ENCODE results near the gene MEF2A. TPM values are rescaled to one million over a fixed set of nuclear protein-coding genes. Genes with fewer than 3 reads are reported as not detected.
"Not testable (repeated sequence)": the region's sequence is repeated elsewhere in the genome, so short reads cannot be mapped to it uniquely, and the experiment has no call there.

The MEF2A gene
- total RNA-seq, result 10 to 100 TPM; 19.8 to 24.0 (median 22.4) TPM

DNA sequence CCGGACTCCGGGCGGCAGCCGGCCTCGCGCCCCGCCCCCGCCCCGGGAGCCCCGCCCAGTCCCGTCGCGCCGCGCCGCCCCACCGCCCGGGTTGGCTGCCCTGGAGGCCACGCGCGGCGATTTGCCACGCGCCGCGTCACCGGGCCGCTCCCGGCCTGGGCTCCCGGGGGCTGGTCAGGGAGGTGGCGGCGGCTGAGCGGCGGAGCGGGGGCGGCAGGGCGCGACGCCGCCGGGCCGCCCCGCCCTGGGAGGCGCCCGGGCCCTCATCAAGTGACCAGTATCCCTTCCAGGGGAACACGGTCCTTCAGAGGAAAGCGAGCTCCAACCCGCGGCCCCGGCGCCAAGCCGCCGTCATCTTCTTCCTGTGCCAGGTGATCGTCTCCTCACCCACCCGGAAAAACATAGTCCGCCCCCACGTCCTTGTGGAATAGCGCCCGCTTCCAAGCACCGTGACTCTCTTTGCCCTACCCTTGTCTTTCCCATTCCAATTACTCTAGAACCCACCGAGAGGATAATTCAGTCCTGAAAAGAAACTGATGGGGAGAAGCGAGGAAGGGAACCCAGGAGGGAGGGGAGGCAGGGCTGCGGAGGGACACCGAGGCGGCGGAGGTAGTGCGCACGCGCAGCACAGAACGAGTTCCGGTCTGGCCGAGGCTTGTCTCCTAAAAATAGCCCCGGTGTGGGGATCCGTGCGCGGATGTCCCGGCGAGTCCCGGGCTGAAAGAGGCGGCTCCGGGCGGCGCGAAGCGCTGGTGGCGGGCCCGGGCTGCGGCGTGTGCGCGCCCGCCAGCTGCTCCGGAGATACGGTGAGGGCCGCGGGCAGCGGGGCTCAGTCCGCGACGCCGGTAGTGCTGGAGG lies at the start of gene MEF2A:
TSS of gene MEF2A (plus strand) at position 686 of the 858 bp plus-strand sequence. CDS start 67,136 bp downstream, outside the sequence.
- H3K4me1 Mint-ChIP-seq (ENCODE audit: low read depth), result peaks cover 38% of the 10 kb centered on the region
- DNase-seq (peak; percentile 89), ATAC-seq (peak; percentile 83 to 84)
- H3K36me3 Mint-ChIP-seq (ENCODE audit: insufficient read depth), result no peaks in the 10 kb centered on the region
- H3K27me3 Mint-ChIP-seq (ENCODE audit: low read depth), result no peaks in the 10 kb centered on the region
- H3K4me3 Mint-ChIP-seq, result peak within 1 kb of the TSS; percentile 97
- no peaks in the 10 kb centered on the region for H3K9me3 Mint-ChIP-seq

DNA sequence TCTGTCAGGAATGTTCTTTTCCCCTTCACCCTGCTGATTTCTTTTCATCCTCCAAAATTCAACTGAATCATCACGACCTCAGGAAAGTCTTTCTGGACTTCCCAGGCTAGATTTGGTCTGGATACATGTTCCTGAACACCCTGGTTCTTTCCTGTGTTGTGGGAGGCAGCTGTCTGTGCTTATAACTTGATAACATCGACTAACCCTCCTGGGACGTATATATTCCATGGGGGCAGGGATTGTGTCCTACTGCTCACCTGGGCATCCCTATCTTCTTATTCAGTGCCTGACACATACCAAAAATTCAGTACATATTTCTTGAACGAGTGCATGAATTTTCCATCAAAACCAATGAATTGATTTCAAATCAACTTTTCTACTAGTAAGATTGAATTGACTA lies 47.6 kb upstream of the MEF2A start:
- no peaks in the 10 kb centered on the region for H3K36me3 Mint-ChIP-seq (ENCODE audit: insufficient read depth)
- ATAC-seq (no peak), DNase-seq (no peak)
- H3K27me3 Mint-ChIP-seq (ENCODE audit: low read depth), result no peaks in the 10 kb centered on the region
- H3K4me1 Mint-ChIP-seq (ENCODE audit: low read depth), result peaks cover 5% of the 10 kb centered on the region
- H3K4me3 Mint-ChIP-seq, result no peak overlapping the region
- H3K9me3 Mint-ChIP-seq, result no peaks in the 10 kb centered on the region

DNA sequence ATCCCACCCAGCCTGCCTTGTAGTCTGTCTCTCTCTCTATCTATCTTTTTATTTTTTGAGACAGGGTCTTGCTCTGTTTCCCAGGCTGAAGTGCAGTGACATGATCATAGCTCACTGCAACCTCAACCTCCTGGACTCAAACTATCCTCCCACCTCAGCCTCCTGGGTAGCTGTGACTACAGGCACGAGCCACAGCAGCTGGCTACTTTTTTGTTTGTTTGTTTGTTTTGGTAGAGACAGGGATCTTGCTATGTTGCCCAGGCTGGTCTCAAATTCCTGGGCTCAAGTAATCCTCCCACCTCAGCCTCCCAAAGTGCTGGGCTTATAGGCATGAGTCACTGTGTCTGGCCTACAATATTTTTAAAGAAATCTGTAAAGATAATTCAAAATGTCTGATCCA lies 46.4 kb upstream of the MEF2A start:
- ATAC-seq; H3K4me1 Mint-ChIP-seq (ENCODE audit: low read depth); H3K36me3 Mint-ChIP-seq (ENCODE audit: insufficient read depth); DNase-seq; H3K27me3 Mint-ChIP-seq (ENCODE audit: low read depth); H3K9me3 Mint-ChIP-seq; H3K4me3 Mint-ChIP-seq: not testable (repeated sequence)

DNA sequence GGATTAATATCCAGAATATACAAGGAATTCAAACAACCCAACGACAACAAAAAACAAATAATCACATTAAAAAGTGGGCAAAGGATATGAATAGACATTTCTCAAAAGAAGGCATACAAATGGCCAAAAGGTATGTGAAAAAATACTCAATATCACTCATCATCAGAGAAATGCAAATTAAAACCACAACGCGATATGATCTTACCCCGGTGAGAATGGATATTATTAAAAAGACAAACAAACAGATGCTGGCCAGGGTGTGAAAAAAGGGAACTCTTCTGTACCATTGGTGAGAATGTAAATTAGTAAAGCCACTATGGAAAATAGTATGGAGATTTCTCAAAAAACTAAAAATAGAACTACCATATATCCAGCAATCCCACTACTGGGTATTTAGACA lies 43.5 kb upstream of the MEF2A start:
- H3K4me1 Mint-ChIP-seq (ENCODE audit: low read depth), result peaks cover 7% of the 10 kb centered on the region
- no peak overlapping the region for H3K4me3 Mint-ChIP-seq
- H3K9me3 Mint-ChIP-seq, result peaks cover 8% of the 10 kb centered on the region
- DNase-seq (no peak), ATAC-seq (no peak)
- H3K27me3 Mint-ChIP-seq (ENCODE audit: low read depth), result no peaks in the 10 kb centered on the region
- H3K36me3 Mint-ChIP-seq (ENCODE audit: insufficient read depth), result no peaks in the 10 kb centered on the region

DNA sequence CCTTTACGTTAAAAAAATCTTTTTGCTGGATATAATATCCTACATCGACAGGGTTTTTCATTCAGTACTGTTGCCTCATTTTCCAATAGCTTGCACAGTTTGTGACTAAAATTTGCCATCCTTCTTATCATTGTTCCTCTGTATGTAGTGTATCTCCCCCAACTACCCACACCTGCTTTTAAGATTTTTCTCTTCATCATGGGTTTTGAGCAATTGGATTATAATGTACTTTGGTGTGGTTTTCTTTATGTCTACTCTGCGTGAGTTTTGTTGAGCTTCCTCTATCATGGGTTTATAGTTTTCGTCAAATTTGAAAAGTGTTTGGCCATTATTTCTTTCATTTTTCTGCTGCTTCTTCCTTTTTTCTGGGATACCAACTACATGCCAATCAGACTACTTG lies 39.6 kb upstream of the MEF2A start:
- H3K4me1 Mint-ChIP-seq (ENCODE audit: low read depth), result peaks cover 7% of the 10 kb centered on the region
- no peaks in the 10 kb centered on the region for H3K27me3 Mint-ChIP-seq (ENCODE audit: low read depth)
- no peak overlapping the region for H3K4me3 Mint-ChIP-seq
- H3K36me3 Mint-ChIP-seq (ENCODE audit: insufficient read depth), result no peaks in the 10 kb centered on the region
- ATAC-seq (no peak), DNase-seq (no peak)
- H3K9me3 Mint-ChIP-seq, result peaks cover 16% of the 10 kb centered on the region

DNA sequence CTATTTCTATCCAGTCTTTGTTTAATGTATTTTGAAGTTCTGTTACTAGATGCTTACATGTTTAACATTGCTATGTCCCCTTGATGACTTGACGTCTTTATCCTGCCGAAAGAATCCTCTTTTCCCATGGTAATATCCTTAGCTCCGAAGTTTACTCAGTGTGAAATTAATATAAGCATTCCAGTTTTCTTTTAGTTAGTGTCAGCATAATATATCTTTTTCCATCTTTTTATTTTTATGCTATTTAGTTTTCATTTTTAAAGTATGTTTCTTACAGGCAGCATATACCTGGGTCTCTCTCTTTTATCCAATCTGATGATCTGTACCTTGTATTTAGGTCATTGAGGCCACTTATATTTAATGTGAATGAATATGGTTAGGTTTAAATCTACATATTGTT lies 39.1 kb upstream of the MEF2A start:
- Mint-ChIP-seq H3K4me1 (ENCODE audit: low read depth) (peaks cover 7% of the 10 kb centered on the region), H3K9me3 (peaks cover 16% of the 10 kb centered on the region), H3K27me3 (ENCODE audit: low read depth) (no peaks in the 10 kb centered on the region), H3K4me3 (no peak overlapping the region), H3K36me3 (ENCODE audit: insufficient read depth) (no peaks in the 10 kb centered on the region)
- no peak for ATAC-seq
- no peak for DNase-seq

DNA sequence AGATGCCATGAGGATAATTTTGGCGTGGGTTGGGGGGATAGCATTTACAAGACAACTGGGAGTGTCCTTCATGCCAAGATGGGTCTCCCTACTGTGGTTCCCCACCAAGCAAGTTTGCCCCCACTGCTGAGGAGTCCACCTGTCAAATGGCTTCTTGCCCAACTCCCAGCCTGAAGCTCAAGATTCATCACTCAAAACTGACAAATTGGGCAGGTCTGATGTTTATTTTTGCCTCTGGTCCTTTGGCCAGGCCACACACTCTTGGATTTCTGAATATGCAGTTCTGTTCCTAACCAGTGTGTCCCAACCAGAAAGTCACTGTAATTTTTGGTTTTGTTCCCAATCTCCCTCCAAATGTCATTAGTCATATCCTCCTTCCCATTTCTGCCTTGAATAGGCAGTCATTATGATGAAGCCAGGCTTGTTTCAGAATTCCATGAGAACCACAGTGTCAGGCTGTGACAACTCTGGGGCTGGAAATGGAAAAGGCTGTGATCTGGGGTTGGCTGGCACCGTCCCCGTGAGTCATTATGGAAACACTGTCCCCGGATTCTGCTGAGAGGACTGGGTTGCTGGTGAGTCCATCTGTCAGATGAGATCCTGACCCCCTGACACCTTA lies 29.3 kb upstream of the MEF2A start:
- Mint-ChIP-seq H3K9me3 (peaks cover 4% of the 10 kb centered on the region), H3K4me1 (ENCODE audit: low read depth) (no peaks in the 10 kb centered on the region), H3K4me3 (no peak overlapping the region), H3K36me3 (ENCODE audit: insufficient read depth) (no peaks in the 10 kb centered on the region), H3K27me3 (ENCODE audit: low read depth) (no peaks in the 10 kb centered on the region)
- DNase-seq (no peak), ATAC-seq (no peak)

DNA sequence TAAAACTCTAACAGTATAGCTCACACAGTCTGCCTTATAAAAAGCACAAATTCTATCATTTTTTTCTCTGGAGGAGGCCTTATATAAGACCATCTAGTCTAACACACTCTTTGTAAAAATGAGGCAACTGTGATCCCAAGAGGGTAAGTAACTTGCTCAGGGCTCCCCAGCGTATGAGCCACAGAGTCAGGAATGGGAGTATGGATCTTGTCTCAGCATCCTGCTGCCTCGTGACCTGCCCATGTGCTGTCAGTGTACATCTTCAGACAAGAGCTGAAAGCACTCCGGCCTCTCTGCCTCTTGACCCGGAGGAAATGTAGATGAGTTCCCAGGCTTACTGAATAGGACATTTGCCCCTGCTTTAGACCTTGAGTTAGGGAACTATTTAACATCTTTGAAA lies 28.4 kb upstream of the MEF2A start:
- ATAC-seq, result no peak
- peaks cover 2% of the 10 kb centered on the region for H3K9me3 Mint-ChIP-seq
- DNase-seq, result no peak

DNA sequence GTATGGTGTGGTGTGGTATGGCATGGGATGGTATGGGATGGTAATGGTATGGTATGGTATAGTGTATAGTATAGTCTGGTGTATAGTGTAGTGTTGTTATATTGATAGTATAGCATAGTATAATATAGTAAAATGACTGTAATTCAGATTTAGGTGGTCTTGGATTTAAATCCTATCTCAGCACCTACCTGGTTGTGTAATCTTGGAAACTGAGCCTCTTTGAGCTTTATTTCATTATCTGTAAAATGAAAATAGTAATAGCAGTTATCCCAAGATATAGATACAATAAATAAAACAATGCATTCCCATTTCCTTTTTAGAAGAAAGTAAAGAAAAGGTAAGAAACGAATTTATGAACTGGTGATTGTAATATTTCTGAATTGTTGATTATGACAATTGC lies 27.5 kb upstream of the MEF2A start:
- no peak for ATAC-seq
- DNase-seq, result no peak
- no peaks in the 10 kb centered on the region for H3K36me3 Mint-ChIP-seq (ENCODE audit: insufficient read depth)
- H3K4me3 Mint-ChIP-seq, result no peak overlapping the region
- H3K9me3 Mint-ChIP-seq, result no peaks in the 10 kb centered on the region
- no peaks in the 10 kb centered on the region for H3K4me1 Mint-ChIP-seq (ENCODE audit: low read depth)
- H3K27me3 Mint-ChIP-seq (ENCODE audit: low read depth), result no peaks in the 10 kb centered on the region

More for the DNA sequence above, 28.4 kb upstream of the MEF2A start:
- H3K27me3 Mint-ChIP-seq (ENCODE audit: low read depth), result no peaks in the 10 kb centered on the region
- H3K36me3 Mint-ChIP-seq (ENCODE audit: insufficient read depth), result no peaks in the 10 kb centered on the region
- no peaks in the 10 kb centered on the region for H3K4me1 Mint-ChIP-seq (ENCODE audit: low read depth)
- H3K4me3 Mint-ChIP-seq, result no peak overlapping the region

DNA sequence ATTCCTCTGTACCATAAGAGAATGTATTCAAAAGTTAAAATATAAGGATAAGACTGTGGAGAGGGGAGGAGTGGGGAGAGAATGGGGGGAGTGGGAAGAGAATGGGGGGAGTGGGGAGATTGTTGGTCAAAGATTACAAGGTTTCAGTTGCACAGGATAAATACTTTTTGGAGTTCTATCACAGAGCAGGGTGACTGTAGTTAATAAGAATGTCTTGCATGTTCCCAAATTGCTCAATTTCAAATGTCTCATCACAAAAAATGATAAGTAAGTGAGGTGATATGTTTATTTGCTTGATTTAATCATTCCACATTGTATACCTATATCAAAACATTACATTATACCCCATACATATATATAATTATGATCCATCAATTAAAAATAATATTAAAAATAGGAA lies 23.0 kb upstream of the MEF2A start:
- H3K27me3 Mint-ChIP-seq (ENCODE audit: low read depth), result no peaks in the 10 kb centered on the region
- no peaks in the 10 kb centered on the region for H3K36me3 Mint-ChIP-seq (ENCODE audit: insufficient read depth)
- ATAC-seq (no peak), DNase-seq (no peak)
- H3K9me3 Mint-ChIP-seq, result no peaks in the 10 kb centered on the region
- no peaks in the 10 kb centered on the region for H3K4me1 Mint-ChIP-seq (ENCODE audit: low read depth)
- H3K4me3 Mint-ChIP-seq, result no peak overlapping the region

DNA sequence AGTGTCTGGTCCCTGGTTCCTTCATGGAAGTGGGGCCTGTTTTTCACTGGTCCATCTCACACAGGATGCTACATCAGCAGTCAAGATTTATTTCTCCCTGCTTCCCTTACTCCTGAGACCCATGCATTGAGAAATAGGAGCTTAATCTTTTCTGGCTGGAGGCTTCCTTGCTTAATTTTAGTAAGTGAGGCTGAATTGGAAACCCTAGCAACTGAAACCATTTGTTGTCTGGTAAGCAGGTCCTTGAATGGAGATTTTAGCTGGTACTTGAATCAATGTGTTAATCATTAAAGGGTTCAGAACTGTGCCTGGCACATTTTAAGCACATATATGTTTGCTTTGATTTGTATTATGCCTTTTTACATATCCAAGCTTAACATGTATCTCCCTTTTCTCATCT lies 20.2 kb upstream of the MEF2A start:
- Mint-ChIP-seq H3K36me3 (ENCODE audit: insufficient read depth) (no peaks in the 10 kb centered on the region), H3K4me3 (no peak overlapping the region), H3K4me1 (ENCODE audit: low read depth) (peaks cover 6% of the 10 kb centered on the region), H3K27me3 (ENCODE audit: low read depth) (no peaks in the 10 kb centered on the region), H3K9me3 (no peaks in the 10 kb centered on the region)
- DNase-seq (no peak), ATAC-seq (no peak)

DNA sequence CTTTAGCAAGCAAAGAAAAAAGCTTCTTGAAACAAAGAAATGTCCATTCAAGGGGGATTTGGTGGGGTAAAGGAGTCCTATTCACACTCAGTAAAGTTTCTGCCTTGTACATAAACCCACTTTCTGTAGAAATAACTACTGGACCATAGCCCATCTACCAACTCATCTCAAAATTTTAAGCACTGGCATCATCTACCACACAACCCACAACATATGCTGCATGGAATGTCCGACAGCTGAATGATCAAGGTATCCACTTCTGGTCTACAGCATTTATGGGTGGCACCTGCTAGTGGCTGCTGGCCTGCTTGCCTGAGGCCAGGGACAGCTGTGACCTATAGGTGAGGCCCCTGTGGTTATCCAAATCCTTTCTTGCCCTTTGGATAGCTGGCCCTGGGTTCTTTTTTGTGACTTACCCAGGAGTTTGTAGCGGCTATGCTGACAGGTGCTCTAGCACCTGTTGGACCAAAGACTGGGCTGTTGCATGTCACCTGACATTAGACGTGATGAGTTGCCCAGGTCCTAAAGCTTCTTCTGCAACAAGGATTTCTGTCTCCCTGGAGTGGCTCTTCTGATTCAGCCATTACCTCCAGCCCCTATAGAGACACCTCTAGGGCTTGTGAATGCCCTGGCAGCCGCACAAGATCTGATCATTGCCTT lies 19.2 kb upstream of the MEF2A start:
- Mint-ChIP-seq H3K4me1 (ENCODE audit: low read depth) (peaks cover 6% of the 10 kb centered on the region), H3K27me3 (ENCODE audit: low read depth) (no peaks in the 10 kb centered on the region), H3K4me3 (no peak overlapping the region), H3K9me3 (no peaks in the 10 kb centered on the region), H3K36me3 (ENCODE audit: insufficient read depth) (no peaks in the 10 kb centered on the region)
- DNase-seq (no peak), ATAC-seq (no peak)

DNA sequence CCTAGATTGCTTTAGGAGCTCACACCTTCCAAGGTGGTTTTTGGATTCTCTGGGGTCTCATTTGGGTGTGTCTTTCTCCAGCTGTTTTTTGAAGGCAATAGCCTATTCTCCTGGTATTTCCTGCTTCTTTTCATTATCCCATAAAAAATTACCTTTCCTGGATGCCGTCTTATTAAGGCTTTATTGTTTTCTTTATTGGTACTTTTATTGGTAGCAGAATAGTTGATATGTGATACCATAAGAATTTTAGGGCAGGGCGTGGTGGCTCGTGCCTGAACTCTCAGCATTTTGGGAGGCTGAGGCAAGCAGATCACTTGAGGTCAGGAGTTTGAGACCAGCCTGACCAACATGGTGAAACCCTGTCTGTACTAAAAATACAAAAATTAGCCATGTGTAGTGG lies 18.3 kb upstream of the MEF2A start:
- Mint-ChIP-seq H3K4me1 (ENCODE audit: low read depth) (peaks cover 6% of the 10 kb centered on the region), H3K9me3 (no peaks in the 10 kb centered on the region), H3K4me3 (no peak overlapping the region), H3K36me3 (ENCODE audit: insufficient read depth) (no peaks in the 10 kb centered on the region), H3K27me3 (ENCODE audit: low read depth) (no peaks in the 10 kb centered on the region)
- no peak for ATAC-seq
- no peak for DNase-seq

DNA sequence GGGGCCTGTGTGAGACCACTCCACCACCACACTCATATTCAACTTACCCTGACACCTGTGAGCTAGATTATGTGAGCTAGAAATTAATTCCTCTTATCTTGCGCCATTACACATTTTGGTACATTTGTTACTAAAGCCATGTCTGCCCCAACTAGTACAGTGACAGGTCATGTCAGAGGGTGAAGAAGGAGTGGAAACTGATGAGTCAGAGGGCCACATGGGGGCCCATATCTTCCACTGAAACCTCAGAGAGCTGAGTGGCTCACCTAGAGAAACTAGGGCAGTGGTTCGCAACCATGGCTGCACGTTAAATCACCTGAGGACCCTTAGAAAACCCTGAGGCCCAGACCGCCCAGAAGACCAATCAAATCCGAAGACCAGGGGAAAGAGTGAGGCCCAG lies 15.7 kb upstream of the MEF2A start:
- DNase-seq, result no peak
- no peaks in the 10 kb centered on the region for H3K36me3 Mint-ChIP-seq (ENCODE audit: insufficient read depth)
- no peaks in the 10 kb centered on the region for H3K27me3 Mint-ChIP-seq (ENCODE audit: low read depth)
- no peaks in the 10 kb centered on the region for H3K9me3 Mint-ChIP-seq
- ATAC-seq, result peak; percentile 67 to 76
- no peak overlapping the region for H3K4me3 Mint-ChIP-seq
- H3K4me1 Mint-ChIP-seq (ENCODE audit: low read depth), result peaks cover 6% of the 10 kb centered on the region

DNA sequence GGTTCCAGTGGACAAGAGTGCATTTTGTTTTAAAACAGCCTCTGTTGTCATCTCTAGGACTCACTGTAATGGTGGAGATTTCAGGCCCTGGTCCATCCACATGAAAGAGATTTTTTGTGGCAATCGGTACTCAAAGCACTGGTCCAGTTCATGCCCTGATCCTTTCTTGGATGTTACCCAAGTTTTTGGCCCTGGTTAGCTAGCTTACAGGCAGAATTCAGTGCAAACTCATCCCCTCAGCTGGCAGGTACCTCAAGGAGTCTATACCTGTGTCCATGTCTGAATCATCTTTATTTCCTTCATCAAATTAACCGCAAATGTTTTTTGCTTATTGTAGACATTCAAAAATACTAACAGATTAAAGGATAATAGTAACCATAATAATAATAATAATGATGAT lies 13.7 kb upstream of the MEF2A start:
- no peaks in the 10 kb centered on the region for H3K9me3 Mint-ChIP-seq
- H3K4me3 Mint-ChIP-seq, result no peak overlapping the region
- DNase-seq (no peak), ATAC-seq (no peak)
- H3K27me3 Mint-ChIP-seq (ENCODE audit: low read depth), result no peaks in the 10 kb centered on the region
- peaks cover 6% of the 10 kb centered on the region for H3K4me1 Mint-ChIP-seq (ENCODE audit: low read depth)
- H3K36me3 Mint-ChIP-seq (ENCODE audit: insufficient read depth), result no peaks in the 10 kb centered on the region

Measured in activated T-cell treated with anti-CD3 and anti-CD28 coated beads, Interleukin-2, amount 50 U/mL, for 4 hours (primary cell).